GM13976 (cell line): ENCODE data around the gene CPAMD8.
"Not testable (repeated sequence)": the region's sequence is repeated elsewhere in the genome, so short reads cannot be mapped to it uniquely, and the experiment has no call there.

Source experiments
- DNase-seq: peaks from one replicate; pipeline ENCODE4 v3.0.0; 2012; ENCODE audit warnings: low spot score
- in situ Hi-C: fragments of 300-500 bp; cut with MboI; formaldehyde crosslinking; loops from one replicate; pipeline ENCODE4 v1.12.0; 2022; ENCODE audit warnings: low sequenced_read_pairs, mixed read lengths, inconsistent platforms; ENCODE audit not compliant: unreplicated experiment
- TF ChIP-seq, protein P1 (sequence below): IDR thresholded peaks from 2 replicates; pipeline ENCODE4 v1.5.1; 2012; ENCODE audit warnings: borderline replicate concordance, mild to moderate bottlenecking; ENCODE audit not compliant: insufficient read depth; ENCODE audit errors: extremely low read depth, missing control alignments, control extremely low read depth

CPAMD8 gene

DNA sequence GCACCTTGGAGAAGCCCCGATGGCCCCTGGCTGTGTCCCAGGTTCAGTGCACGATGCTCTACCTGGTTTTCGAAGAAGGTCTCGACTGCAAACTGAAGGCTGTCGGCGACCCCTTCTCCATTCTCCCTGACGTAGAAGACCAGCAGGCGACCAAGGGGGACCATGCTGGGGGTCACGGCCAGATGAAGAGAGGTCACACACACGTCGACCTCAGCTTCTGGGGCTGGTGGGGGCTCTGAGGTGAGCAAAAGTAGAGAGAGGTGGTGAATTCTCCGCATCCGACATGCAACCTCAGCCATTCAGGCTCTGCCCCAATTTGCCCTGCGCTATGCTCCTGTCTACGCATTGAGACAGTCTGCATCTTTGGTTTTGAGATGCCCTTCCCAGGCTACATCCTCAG, 49.3 kb downstream of the CPAMD8 start:
- TF ChIP-seq, protein P1, sequence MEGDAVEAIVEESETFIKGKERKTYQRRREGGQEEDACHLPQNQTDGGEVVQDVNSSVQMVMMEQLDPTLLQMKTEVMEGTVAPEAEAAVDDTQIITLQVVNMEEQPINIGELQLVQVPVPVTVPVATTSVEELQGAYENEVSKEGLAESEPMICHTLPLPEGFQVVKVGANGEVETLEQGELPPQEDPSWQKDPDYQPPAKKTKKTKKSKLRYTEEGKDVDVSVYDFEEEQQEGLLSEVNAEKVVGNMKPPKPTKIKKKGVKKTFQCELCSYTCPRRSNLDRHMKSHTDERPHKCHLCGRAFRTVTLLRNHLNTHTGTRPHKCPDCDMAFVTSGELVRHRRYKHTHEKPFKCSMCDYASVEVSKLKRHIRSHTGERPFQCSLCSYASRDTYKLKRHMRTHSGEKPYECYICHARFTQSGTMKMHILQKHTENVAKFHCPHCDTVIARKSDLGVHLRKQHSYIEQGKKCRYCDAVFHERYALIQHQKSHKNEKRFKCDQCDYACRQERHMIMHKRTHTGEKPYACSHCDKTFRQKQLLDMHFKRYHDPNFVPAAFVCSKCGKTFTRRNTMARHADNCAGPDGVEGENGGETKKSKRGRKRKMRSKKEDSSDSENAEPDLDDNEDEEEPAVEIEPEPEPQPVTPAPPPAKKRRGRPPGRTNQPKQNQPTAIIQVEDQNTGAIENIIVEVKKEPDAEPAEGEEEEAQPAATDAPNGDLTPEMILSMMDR, result no peak
- DNase-seq, result no peak
- in situ Hi-C loops, result no loop called here

DNA sequence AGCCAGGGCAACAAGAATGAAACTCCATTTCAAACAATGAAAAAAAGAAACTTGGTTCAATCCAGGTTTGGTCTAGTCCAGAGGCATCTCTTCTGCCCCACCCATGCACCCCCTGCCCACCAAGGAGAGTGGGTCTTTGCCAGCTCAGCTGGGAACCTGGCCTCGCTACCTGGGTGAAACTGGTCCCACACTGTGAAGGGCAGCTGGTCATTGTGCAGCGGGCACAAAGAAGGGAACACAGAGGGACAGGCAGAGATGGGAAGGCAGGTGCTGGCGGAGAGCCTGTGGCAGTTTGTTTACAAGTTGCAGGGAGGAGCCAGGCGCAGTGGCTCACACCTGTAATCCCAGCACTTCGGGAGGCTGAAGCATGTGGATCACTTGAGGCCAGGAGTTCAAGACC, 50.2 kb downstream of the CPAMD8 start:
- in situ Hi-C loops, result no loop called here
- no peak for DNase-seq
- TF ChIP-seq, protein P1, result no peak

DNA sequence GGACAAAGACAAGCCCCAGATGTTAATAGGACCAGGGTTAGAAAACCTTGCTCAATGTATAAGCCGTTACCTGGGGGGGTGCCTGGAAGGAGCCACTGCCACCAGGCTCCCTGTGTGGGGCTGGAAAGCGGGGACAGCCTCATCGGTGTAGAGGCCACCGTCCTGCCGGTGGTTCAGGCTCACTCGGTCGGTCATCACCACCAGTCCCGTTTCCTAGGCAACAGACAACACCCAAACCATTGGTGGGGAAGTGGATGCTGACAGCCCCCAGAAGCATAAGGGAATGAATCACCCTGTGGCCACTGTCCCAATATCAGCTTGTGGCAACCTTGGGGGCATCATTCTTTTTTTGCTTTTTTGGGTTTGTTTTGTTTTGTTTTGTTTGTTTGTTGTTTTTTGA, 55.8 kb downstream of the CPAMD8 start:
- TF ChIP-seq, protein P1, result no peak
- in situ Hi-C loops, result no loop called here
- DNase-seq, result no peak

DNA sequence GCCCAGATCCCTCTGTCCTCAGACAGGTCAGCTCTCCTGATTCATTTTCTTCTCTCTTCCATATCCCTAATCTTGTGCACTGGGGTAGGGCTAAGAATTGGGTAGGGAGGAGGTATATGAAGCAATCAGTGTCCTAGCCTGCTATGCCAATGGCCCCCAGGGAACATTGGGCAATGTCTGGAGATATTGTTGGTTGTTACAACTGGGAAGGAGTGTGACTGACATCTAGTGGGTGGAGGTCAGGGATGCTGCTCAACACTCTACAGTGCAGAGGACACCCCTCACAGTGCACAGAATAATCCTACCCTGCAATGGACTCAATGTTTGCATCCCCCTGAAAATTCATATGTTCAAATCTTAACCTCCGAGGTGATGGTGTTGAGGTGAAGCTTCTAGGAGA, 57.5 kb downstream of the CPAMD8 start:
- TF ChIP-seq, protein P1, result no peak
- in situ Hi-C loops, result no loop called here
- DNase-seq, result no peak

DNA sequence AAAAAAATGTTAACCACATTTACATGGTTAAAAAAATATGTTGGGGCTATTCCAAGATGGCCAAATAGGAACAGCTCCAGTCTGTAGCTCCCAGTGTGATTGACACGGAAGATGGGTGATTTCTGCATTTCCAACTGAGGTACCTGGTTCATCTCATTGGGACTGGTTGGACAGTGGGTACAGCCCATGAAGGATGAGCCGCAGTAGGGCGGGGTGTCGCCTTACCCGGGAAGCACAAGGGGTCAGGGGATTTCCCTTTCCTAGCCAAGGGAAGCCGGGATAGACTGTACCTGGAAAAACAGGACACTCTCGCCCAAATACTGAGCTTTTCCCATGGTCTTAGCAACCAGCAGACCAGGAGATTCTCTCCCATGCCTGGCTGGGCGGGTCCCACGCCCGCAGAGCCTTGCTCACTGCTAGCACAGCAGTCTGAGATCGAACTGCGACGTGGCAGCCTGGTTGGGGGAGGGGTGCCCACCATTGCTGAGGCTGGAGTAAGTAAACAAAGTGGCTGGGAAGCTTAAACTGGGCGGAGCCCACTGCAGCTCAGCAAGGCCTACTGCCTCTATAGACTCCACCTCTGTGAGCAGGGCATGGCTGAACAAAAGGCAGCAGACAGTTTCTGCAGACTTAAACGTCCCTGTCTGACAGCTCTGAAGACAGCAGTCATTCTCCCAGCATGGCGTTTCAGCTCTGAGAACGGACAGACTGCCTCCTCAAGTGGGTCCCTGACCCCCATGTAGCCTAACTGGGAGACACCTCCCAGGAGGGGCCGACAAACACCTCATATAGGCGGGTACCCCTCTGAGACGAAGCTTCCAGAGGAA, 65.4 kb downstream of the CPAMD8 start:
- DNase-seq, in situ Hi-C loops: not testable (repeated sequence)

DNA sequence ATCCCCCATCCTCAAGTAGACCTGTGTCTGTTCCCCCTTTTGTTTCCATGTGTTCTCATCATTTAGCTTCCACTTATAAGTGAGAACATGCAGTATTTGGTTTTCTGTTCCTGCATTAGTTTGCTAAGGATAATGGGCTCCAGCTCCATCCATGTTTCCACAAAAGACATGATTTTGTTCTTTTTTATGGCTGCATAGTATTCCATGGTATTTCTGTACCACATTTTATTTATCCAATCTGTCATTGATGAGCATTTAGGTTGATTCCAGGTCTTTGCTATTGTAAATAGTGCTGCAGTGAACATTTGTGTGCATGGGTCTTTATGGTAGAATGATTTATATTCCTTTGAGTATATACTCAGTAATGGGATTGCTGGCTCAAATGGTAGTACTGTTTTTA, 68.3 kb downstream of the CPAMD8 start:
- DNase-seq, in situ Hi-C loops: not testable (repeated sequence)

DNA sequence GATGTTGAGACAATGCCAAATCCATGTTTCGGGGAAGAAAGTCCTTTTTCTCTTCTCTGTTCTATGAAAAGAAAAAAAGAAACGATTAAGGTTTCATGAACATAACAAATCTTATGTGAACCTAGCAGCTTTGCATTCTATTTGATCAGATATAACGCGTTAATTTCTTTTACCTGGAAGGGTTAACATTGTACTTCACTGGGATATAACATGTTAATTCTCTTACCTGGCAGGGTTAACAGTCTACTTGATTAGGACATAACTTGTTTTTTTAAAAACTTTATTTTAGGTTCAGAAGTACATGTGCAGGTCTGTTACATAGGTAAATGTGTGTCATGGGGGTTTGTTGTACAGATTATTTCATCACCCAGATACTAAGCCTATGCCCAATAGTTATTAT, 68.8 kb downstream of the CPAMD8 start:
- in situ Hi-C loops, result no loop called here
- DNase-seq, result no peak
- TF ChIP-seq, protein P1, result no peak
